GM12878 (cell line): Measurements from ENCODE around the gene ABT1. TPM values are rescaled to one million over a fixed set of nuclear protein-coding genes. Genes with fewer than 3 reads are reported as not detected.

Experiments
- ATAC-seq: fragments of 200-7000 bp; cut with Tn5 transposase; 3 replicates; pipeline ENCODE4 v1.9.1; 2020; ENCODE audit warnings: mild to moderate bottlenecking, moderate library complexity
- BruUV-seq: library from RNA; stranded (reverse); fragments of 400-500 nt; replicated peaks from 2 replicates; lab custom pipeline; 2021; lab: Mats Ljungman, UMichigan
- CTCF ChIA-PET: fragments of 300-600 bp; sonication (Branson Sonifier 250); formaldehyde crosslinking; extraction: SDS; loops from one replicate; lab custom pipeline; 2021; ENCODE audit warnings: inconsistent platforms; lab: Yijun Ruan, JAX
- POLR2A ChIA-PET: fragments of 350-600 bp; formaldehyde crosslinking; extraction: SDS; loops from one replicate; lab custom pipeline; 2021; ENCODE audit warnings: inconsistent platforms; lab: Charles Lee
- RAD21 ChIA-PET: fragments of 300-600 bp; sonication (Branson Sonifier 250); formaldehyde crosslinking; loops from one replicate; lab custom pipeline; 2023; ENCODE audit warnings: antibody characterized with exemption; ENCODE audit not compliant: unreplicated experiment; lab: Charles Lee
- SMC1A ChIA-PET: fragments of 300-600 bp; sonication (Branson Sonifier 250); formaldehyde crosslinking; loops from one replicate; lab custom pipeline; 2023; ENCODE audit not compliant: unreplicated experiment, uncharacterized antibody; lab: Charles Lee
- DNase-seq: peaks from one replicate; pipeline ENCODE4 v3.0.0-alpha.2; 2011; ENCODE audit warnings: low read depth, low spot score
- FAIRE-seq: peaks from 3 replicates; lab custom pipeline; 2011; peaks lifted over from hg19 to GRCh38; lab: Jason Lieb, UNC
- H2AFZ ChIP-seq: 2 replicates; pipeline ENCODE4 v1.6.0; 2011; ENCODE audit warnings: low read depth, low read length, control low read depth; ENCODE audit not compliant: control insufficient read depth
- H3K27ac ChIP-seq: 2 replicates; pipeline ENCODE4 v1.5.1; 2011; ENCODE audit warnings: control low read depth; ENCODE audit not compliant: control insufficient read depth, insufficient read depth
- H3K27me3 ChIP-seq, 2 experiments: replicated peaks in 1 of 2; 2 replicates each; pipeline versions ENCODE4 v1.6.0 to v1.6.1; 2011; ENCODE audit warnings: low read length in 1 of 2; ENCODE audit not compliant: control insufficient read depth in 2 of 2, insufficient read depth in 2 of 2
- H3K36me3 ChIP-seq, 2 experiments: 2 replicates each; pipeline ENCODE4 v1.5.1; 2011; ENCODE audit warnings: low read length in 1 of 2; ENCODE audit not compliant: control insufficient read depth in 2 of 2, insufficient read depth in 2 of 2
- H3K4me1 ChIP-seq: 2 replicates; pipeline ENCODE4 v1.6.1; 2011; ENCODE audit warnings: mild to moderate bottlenecking, low read length, moderate library complexity, mixed read lengths; ENCODE audit not compliant: control insufficient read depth, insufficient read depth
- H3K4me2 ChIP-seq: 2 replicates; pipeline ENCODE4 v1.6.0; 2011; ENCODE audit warnings: control low read depth; ENCODE audit not compliant: control insufficient read depth, insufficient read depth
- H3K4me3 ChIP-seq: fragments of 200-600 bp; sonication (generic); 2 replicates; pipeline ENCODE4 v1.5.1; 2016
- H3K79me2 ChIP-seq: 2 replicates; pipeline ENCODE4 v1.6.0; 2011; ENCODE audit warnings: low read length; ENCODE audit not compliant: control insufficient read depth, insufficient read depth
- H3K9ac ChIP-seq: 2 replicates; pipeline ENCODE4 v1.8.0; 2011; ENCODE audit warnings: low read length, control low read depth, mixed read lengths; ENCODE audit not compliant: control insufficient read depth, insufficient read depth
- H3K9me3 ChIP-seq: replicated peaks from 3 replicates; pipeline ENCODE4 v1.5.1; 2011; ENCODE audit warnings: mild to moderate bottlenecking, low read length; ENCODE audit not compliant: control insufficient read depth, insufficient read depth
- H4K20me1 ChIP-seq: 2 replicates; pipeline ENCODE4 v1.6.0; 2011; ENCODE audit not compliant: control insufficient read depth, insufficient read depth
- FOS ChIP-seq: IDR thresholded peaks from 3 replicates; pipeline ENCODE4 v1.6.1; 2011; ENCODE audit warnings: borderline replicate concordance; ENCODE audit not compliant: insufficient read length; ENCODE audit errors: extremely low read depth
- FOXM1 ChIP-seq: IDR thresholded peaks from 2 replicates; pipeline ENCODE4 v1.6.1; 2012; ENCODE audit warnings: low read depth, mild to moderate bottlenecking, inconsistent platforms, low read length, moderate library complexity
- IRF4 ChIP-seq: IDR thresholded peaks from 2 replicates; pipeline ENCODE4 v1.6.1; 2011; ENCODE audit warnings: low read depth, low read length
- KAT2A ChIP-seq: conservative IDR thresholded peaks from 2 replicates; pipeline ENCODE4 v1.6.1; 2011; ENCODE audit warnings: low read depth, low read length; ENCODE audit not compliant: control insufficient read depth
- KLF5 ChIP-seq: fragments of 450-650 bp; IDR thresholded peaks from 2 replicates; pipeline ENCODE4 v1.6.1; 2014; ENCODE audit warnings: mild to moderate bottlenecking; ENCODE audit not compliant: partially characterized antibody
- MTA2 ChIP-seq: fragments of 450-650 bp; IDR thresholded peaks from 2 replicates; pipeline ENCODE4 v1.6.1; 2016; ENCODE audit warnings: low read depth, mild to moderate bottlenecking, moderate library complexity
- PRDM15 ChIP-seq: fragments of 450-650 bp; formaldehyde crosslinking; IDR thresholded peaks from 2 replicates; pipeline ENCODE4 v1.4.0; 2020; ENCODE audit warnings: mild to moderate bottlenecking, moderate library complexity
- RAD51 ChIP-seq: fragments of 450-650 bp; IDR thresholded peaks from 2 replicates; pipeline ENCODE4 v1.6.1; 2016; ENCODE audit warnings: moderate library complexity, mild to moderate bottlenecking, inconsistent platforms
- RELB ChIP-seq: fragments of 450-650 bp; IDR thresholded peaks from 2 replicates; pipeline ENCODE4 v1.6.1; 2017; ENCODE audit warnings: low read depth, mild to moderate bottlenecking, moderate library complexity
- TCF12 ChIP-seq: IDR thresholded peaks from 2 replicates; pipeline ENCODE4 v1.6.1; 2011; ENCODE audit warnings: low read depth, mild to moderate bottlenecking, low read length
- USF2 ChIP-seq: IDR thresholded peaks from 2 replicates; pipeline ENCODE4 v1.6.1; 2011; ENCODE audit warnings: low read depth, low read length, improper control_type of control experiment, borderline replicate concordance
- ZNF622 ChIP-seq: fragments of 450-650 bp; IDR thresholded peaks from 2 replicates; pipeline ENCODE4 v1.6.1; 2017; ENCODE audit warnings: mild to moderate bottlenecking, inconsistent platforms
- WGBS: methylation state at CpG from one replicate; pipeline ENCODE4 v1.1.6; 2016; ENCODE audit warnings: low lambda C conversion rate; ENCODE audit not compliant: insufficient replicate concordance, insufficient coverage; ENCODE audit errors: missing lambda C conversion rate; 5-methylcytosine and 5-hydroxymethylcytosine counted together
- in situ Hi-C: fragments of 300-500 bp; cut with MboI; formaldehyde crosslinking; loops from 9 replicates; pipeline ENCODE4 v1.14.3; 2018; ENCODE audit warnings: mixed read lengths
- intact Hi-C: fragments of 100-400 bp; cut with micrococcal nuclease; formaldehyde crosslinking; loops from one replicate; pipeline ENCODE4 v1.14.2; 2022; ENCODE audit not compliant: unreplicated experiment
- polyA plus RNA-seq, 11 experiments: library from polyadenylated mRNA; depleted of rRNA in 4 of 11; unstranded in 6 of 11; stranded (reverse) in 5 of 11; fragments of >200 nt; fragmentation: Nextera tagmentation in 4 of 11; fragmentation: Illumina TruSeq in 1 of 11; extraction: Ambion mirVana in 4 of 11; extraction: Trizol in 1 of 11; gene quantifications; 1 replicate in 1 of 11; 2 replicates in 10 of 11; pipeline versions ENCODE4 v1.2.1 to v1.2.3, GENCODE V29; 2011 to 2016; ENCODE audit warnings: inconsistent platforms in 2 of 11, missing spikeins in 2 of 11, low read depth in 1 of 11
- total RNA-seq, 4 experiments: library from RNA; depleted of rRNA in 3 of 4; stranded (reverse); fragments of >200 nt in 3 of 4; fragmentation: Illumina TruSeq in 1 of 4; extraction: Trizol in 1 of 4; gene quantifications; 2 replicates each; pipeline versions ENCODE4 v1.2.1 to v1.2.3, GENCODE V29; 2013 to 2021

ABT1 gene
- total and polyA plus RNA-seq, 10 of the 15 experiments (the other 5 are each of a cell fraction or from before 2014, with no cell fraction given): 8.4 to 43.5 (median 28.2) TPM

DNA sequence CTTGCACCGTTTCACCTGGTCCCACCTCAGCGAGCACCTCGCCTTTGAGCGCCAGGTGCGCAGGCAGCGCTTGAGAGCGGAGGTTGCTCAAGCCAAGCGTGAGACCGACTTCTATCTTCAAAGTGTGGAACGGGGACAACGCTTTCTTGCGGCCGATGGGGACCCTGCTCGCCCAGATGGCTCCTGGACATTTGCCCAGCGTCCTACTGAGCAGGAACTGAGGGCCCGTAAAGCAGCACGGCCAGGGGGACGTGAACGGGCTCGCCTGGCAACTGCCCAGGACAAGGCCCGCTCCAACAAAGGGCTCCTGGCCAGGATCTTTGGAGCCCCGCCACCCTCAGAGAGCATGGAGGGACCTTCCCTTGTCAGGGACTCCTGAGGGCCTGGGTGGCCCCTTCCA lies 1.5 kb downstream of the ABT1 start:
- Histone ChIP-seq H3K4me3 (peak overlapping the region; percentile 93), H3K79me2 (peaks cover 21% of the 10 kb centered on the region), H2AFZ (no peak overlapping the region), H3K27me3 (no peaks in the 10 kb centered on the region), H4K20me1 (no peaks in the 10 kb centered on the region), H3K27ac (no peak overlapping the region), H3K36me3 (peaks cover 1 to 15% of the 10 kb centered on the region in 2 experiments; a peak in 2 of 4 replicates), H3K9ac (no peak overlapping the region), H3K9me3 (no peaks in the 10 kb centered on the region), H3K4me2 (peak overlapping the region; percentile 98), H3K4me1 (peaks cover 18% of the 10 kb centered on the region)
- ChIA-PET POLR2A (no interaction called here), SMC1A (no interaction called here), CTCF (no interaction called here), RAD21 (no interaction called here)
- in situ Hi-C loops (no loop called here), intact Hi-C loops (loop anchor here (10.0 kb wide), 1 partner anchor 423 kb away; no protein-coding TSS in a partner anchor)
- BruUV-seq: no TSS peak
- DNase-seq (no peak), FAIRE-seq (no peak), ATAC-seq (no peak)
- 95% methylated on average over 21 of the region's 22 CpGs for WGBS
- TF ChIP-seq KAT2A (no peak), RELB (no peak), MTA2 (no peak), ZNF622 (no peak)

- in situ Hi-C loops (no loop called here), intact Hi-C loops (loop anchor here (10.0 kb wide), 1 partner anchor 424 kb away; no protein-coding TSS in a partner anchor)
- CTCF ChIA-PET: no interaction called here
- no peak for ATAC-seq
- RAD21 ChIA-PET: no interaction called here
- POLR2A ChIA-PET: no interaction called here
- Histone ChIP-seq H2AFZ (no peak overlapping the region), H3K9me3 (no peaks in the 10 kb centered on the region), H4K20me1 (no peaks in the 10 kb centered on the region), H3K27ac (no peak overlapping the region), H3K79me2 (peaks cover 21% of the 10 kb centered on the region), H3K4me3 (no peak overlapping the region), H3K9ac (no peak overlapping the region), H3K4me2 (0 out of 2 replicates have a peak overlapping the region, but pooled peaks have one; percentile 35), H3K36me3 (peaks cover 1 to 15% of the 10 kb centered on the region in 2 experiments; a peak in 2 of 4 replicates), H3K27me3 (no peaks in the 10 kb centered on the region), H3K4me1 (peaks cover 18% of the 10 kb centered on the region)
- WGBS: 95% methylated on average over 1 of the region's 1 CpG
- SMC1A ChIA-PET: no interaction called here
- DNase-seq: no peak
- no TSS peak for BruUV-seq
- FAIRE-seq: no peak
- no peak for TF ChIP-seq RAD51
- TF ChIP-seq PRDM15 (CRISPR knock-in tag): no peak
- no peak for TF ChIP-seq KLF5
- no peak for TF ChIP-seq IRF4
- TF ChIP-seq FOXM1: no peak
- TF ChIP-seq TCF12: no peak
- no peak for TF ChIP-seq FOS
- TF ChIP-seq USF2: no peak
These were observed 2.4 kb downstream of the ABT1 start for GRCh38 chr6:26599134-26599533.
